GM12865 (cell line): ENCODE results near the gene MAOA.

Experiments used
- DNase-seq: peaks from one replicate; pipeline ENCODE4 v3.0.0; 2010; ENCODE audit warnings: low read depth
- H3K4me3 ChIP-seq: 2 replicates; pipeline ENCODE4 v1.5.1; 2011; ENCODE audit warnings: mild to moderate bottlenecking, low read depth, low read length, control low read depth
- CTCF ChIP-seq: IDR thresholded peaks from 2 replicates; pipeline ENCODE4 v1.5.1; 2011; ENCODE audit warnings: low read length, control low read depth, low read depth, inconsistent platforms; ENCODE audit not compliant: insufficient read depth; ENCODE audit errors: missing control alignments

The MAOA gene

GRCh38 chrX:43643662-43644061 lies 12.4 kb upstream of the MAOA start:
- no peak overlapping the region for H3K4me3 ChIP-seq
- no peak for DNase-seq
- no peak for TF ChIP-seq CTCF

- H3K4me3 ChIP-seq = no peak overlapping the region
- no peak for TF ChIP-seq CTCF
- DNase-seq = no peak
These were observed 11.9 kb upstream of the MAOA start for GRCh38 chrX:43644124-43644701.

- TF ChIP-seq CTCF = no peak
- no peak overlapping the region for H3K4me3 ChIP-seq
- no peak for DNase-seq
These were observed 9.3 kb upstream of the MAOA start for GRCh38 chrX:43646800-43647199.

DNA sequence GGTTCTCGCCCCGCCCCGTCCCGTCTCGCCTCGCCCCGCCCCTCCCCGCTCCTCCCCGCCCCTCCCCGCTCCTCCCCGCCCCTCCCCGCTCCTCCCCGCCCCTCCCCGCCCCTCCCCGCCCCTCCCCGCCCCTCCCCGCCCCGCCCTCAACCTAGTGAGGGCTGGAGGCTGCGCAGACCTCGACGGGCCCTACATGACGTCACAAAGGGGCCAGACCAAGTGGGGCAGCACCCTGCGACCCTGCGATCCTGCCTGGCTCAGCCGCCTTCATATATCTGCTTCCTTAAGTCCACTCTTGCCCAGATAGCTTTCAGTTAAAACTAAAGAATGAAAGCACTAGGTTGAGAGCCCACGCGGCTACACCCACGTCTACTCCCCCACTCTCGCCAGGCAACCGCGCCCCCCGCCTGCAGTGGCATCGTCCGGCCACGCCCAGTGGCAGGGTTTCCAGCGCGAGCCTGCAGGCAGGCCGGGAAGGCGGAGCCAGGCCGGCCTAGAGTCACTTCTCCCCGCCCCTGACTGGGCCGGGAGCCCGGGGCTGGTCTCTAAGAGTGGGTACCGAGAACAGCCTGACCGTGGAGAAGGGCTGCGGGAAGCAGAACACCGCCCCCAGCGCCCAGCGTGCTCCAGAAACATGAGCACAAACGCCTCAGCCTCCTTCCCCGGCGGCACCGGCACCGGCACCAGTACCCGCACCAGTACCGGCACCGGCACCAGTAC lies 1.5 kb upstream of the MAOA start:
- peak; percentile 86 for DNase-seq
- no peak for TF ChIP-seq CTCF
- peak overlapping the region; percentile 51 for H3K4me3 ChIP-seq

GRCh38 chrX:43655151-43656004 lies 721 bp upstream of the MAOA start:
- H3K4me3 ChIP-seq = peak overlapping the region; percentile 51
- no peak for TF ChIP-seq CTCF
- no peak for DNase-seq

DNA sequence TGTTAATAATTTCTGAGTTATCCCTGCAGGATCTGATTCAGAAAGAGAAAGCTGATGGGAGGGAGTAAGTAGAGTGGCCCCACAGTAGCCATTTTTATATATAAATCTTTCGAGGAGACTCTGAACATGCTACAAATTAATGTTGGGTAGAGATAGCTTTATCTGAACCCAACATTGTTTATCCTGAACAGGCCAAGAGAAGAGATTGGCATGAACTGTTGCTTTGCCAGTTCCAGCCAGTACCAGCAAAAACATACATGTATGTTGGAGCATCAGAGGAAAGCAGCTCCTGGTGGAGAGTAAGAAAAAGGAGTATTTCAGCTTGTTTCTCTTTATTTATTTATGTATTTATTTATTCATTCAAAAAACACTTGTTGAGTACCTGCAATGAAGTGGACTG lies 1.6 kb downstream of the MAOA start:
- H3K4me3 ChIP-seq = no peak overlapping the region
- no peak for DNase-seq
- no peak for TF ChIP-seq CTCF
